ENCODE measurements around the gene NFE2L1. TPM values are rescaled to one million over a fixed set of nuclear protein-coding genes. Genes with fewer than 3 reads are reported as not detected.

The NFE2L1 gene
- total and polyA plus RNA-seq, 2 of the 8 experiments (the other 6 are each of a cell fraction or from before 2014, with no cell fraction given) = 140 to 143 TPM

GRCh38 chr17:48026502-48027321 is 21.4 kb upstream of the NFE2L1 start:
- Histone ChIP-seq H3K23me2 (ENCODE audit: low read depth, low read length) (peaks cover 18% of the 10 kb centered on the region), H2AK5ac (ENCODE audit: low read depth, low read length) (no peak overlapping the region), H2BK12ac (ENCODE audit: low read depth, low read length) (peak overlapping the region; percentile 50; the same call in 1 of the 2 replicates), H4K5ac (ENCODE audit: insufficient read length, low read depth, low read length) (no peak overlapping the region), H3K79me2 (ENCODE audit: control insufficient read depth in 1 of 2, insufficient read depth in 2 of 2, low read length in 2 of 2) (no peaks in the 10 kb centered on the region), H3K27me3 (replicated peaks in 1 of 4; ENCODE audit: control insufficient read depth in 3 of 4, extremely low read depth in 1 of 4, insufficient read depth in 3 of 4, low read length in 3 of 4) (peaks cover 2 to 23% (median 17%) of the 10 kb centered on the region in 4 experiments), H3K9ac (replicated peaks in 1 of 4; ENCODE audit: extremely low read depth in 1 of 4, low read depth in 3 of 4, low read length in 3 of 4) (peak overlapping the region in 2 of 4 experiments; percentile 9 to 20; a peak in 2 of 7 replicates), H3K4ac (replicated peaks; ENCODE audit: insufficient read length, low read depth, low read length) (no peak overlapping the region), H3K36me3 (ENCODE audit: control insufficient read depth in 2 of 4, insufficient read depth in 4 of 4, low read length in 3 of 4) (no peaks in the 10 kb centered on the region), H4K20me1 (replicated peaks in 1 of 2; ENCODE audit: control insufficient read depth in 1 of 2, insufficient read depth in 2 of 2, low read length in 2 of 2) (no peaks in the 10 kb centered on the region), H3K56ac (replicated peaks; ENCODE audit: insufficient read length, low read depth, low read length) (no peak overlapping the region), H2BK20ac (ENCODE audit: low read length) (no peak overlapping the region), H3K14ac (ENCODE audit: insufficient read length) (no peak overlapping the region), H4K8ac (ENCODE audit: extremely low read depth, insufficient read depth, low read length) (no peak overlapping the region; the same call in 1 of the 2 replicates), H3K4me1 (replicated peaks in 1 of 4; ENCODE audit: control insufficient read depth in 3 of 4, insufficient read depth in 4 of 4, low read length in 3 of 4) (peaks cover 0 to 21% (median 11%) of the 10 kb centered on the region in 4 experiments; a peak in 5 of 7 replicates), H2BK5ac (ENCODE audit: low read depth, low read length) (no peak overlapping the region), H3K23ac (ENCODE audit: insufficient read length) (no peak overlapping the region), H3K27ac (ENCODE audit: low read depth, low read length) (no peak overlapping the region), H3K4me3 (ENCODE audit: extremely low read depth in 1 of 4, insufficient read depth in 2 of 4, low read depth in 3 of 4, low read length in 4 of 4) (no peak overlapping the region), H3K9me3 (ENCODE audit: insufficient read depth in 2 of 2, low read depth in 1 of 2, low read length in 1 of 2) (no peaks in the 10 kb centered on the region), H2BK15ac (ENCODE audit: low read length) (no peak overlapping the region), H4K91ac (replicated peaks; ENCODE audit: insufficient read length, low read length) (peak overlapping the region; percentile 52), H2BK120ac (replicated peaks; ENCODE audit: low read depth, low read length) (no peak overlapping the region), H3K4me2 (ENCODE audit: insufficient read depth in 1 of 2, low read depth in 2 of 2, low read length in 2 of 2) (peak overlapping the region in 1 of 2 experiments; percentile 37; a peak in 2 of 4 replicates), H2AFZ (ENCODE audit: low read length) (no peak overlapping the region), H3K18ac (ENCODE audit: extremely low read depth, low read length) (no peak overlapping the region), H3K79me1 (ENCODE audit: low read depth, low read length) (no peaks in the 10 kb centered on the region)
- ChIA-PET POLR2A (ENCODE audit: partially characterized antibody) (interaction anchor here (0.6 to 28.1 kb wide), 4 partner anchors 9 to 105 kb away, joined by 3 to 1227 read pairs (median 6); partner anchors contain the start of gene NFE2L1), CTCF (ENCODE audit: partially characterized antibody) (interaction anchor here (0.6 to 8.9 kb wide), 45 partner anchors 9 to 1435 kb away, joined by 3 to 181 read pairs (median 5); partner anchors contain the start of genes CBX1, NFE2L1 and SNX11)
- DNase-seq (ENCODE audit: low read depth in 1 of 2, low spot score in 2 of 2) (peak; percentile 80 to 93), FAIRE-seq (peak; percentile 72)
- 29% methylated on average over 18 of the region's 18 CpGs; no CpG with 5 or more reads in 1 of the 2 experiments for WGBS, 2 experiments (ENCODE audit: extremely low coverage in 1 of 2, insufficient coverage in 1 of 2, insufficient read length in 1 of 2, insufficient replicate concordance in 2 of 2, low coverage in 1 of 2, low lambda C conversion rate in 2 of 2, missing lambda C conversion rate in 1 of 2)
- TF ChIP-seq CREB1 (IDR thresholded peaks at IDR 0.05) (0 out of 2 replicates have a peak, but pooled peaks have one; percentile 16), SP4 (IDR thresholded peaks at IDR 0.05; ENCODE audit: low read length) (no peak), ZNF274 (IDR thresholded peaks at IDR 0.05; ENCODE audit: borderline replicate concordance, extremely low read depth, low read length) (no peak), SIN3A (conservative IDR thresholded peaks at IDR 0.05 in 1 of 2, IDR thresholded peaks at IDR 0.05 in 1 of 2; ENCODE audit: low read depth in 1 of 2, low read length in 2 of 2) (peak in 1 of 2 experiments; percentile 86; a peak in 2 of 4 replicates), TAF7 (optimal IDR thresholded peaks at IDR 0.05; ENCODE audit: borderline replicate concordance, low read depth, low read length) (peak; percentile 33), CTCF (IDR thresholded peaks at IDR 0.05; ENCODE audit: control extremely low read depth in 1 of 3, insufficient read depth in 1 of 3, low read depth in 1 of 3, low read length in 3 of 3) (peak; percentile 94 to 99 (median 98)), SAP30 (IDR thresholded peaks at IDR 0.05; ENCODE audit: insufficient read depth, insufficient replicate concordance, low read length) (peak; percentile 45)

Measured in H1 (cell line).